ENCODE data around the gene TACC2.
"Not testable (repeated sequence)": the region's sequence is repeated elsewhere in the genome, so short reads cannot be mapped to it uniquely, and the experiment has no call there.

TACC2 gene

DNA sequence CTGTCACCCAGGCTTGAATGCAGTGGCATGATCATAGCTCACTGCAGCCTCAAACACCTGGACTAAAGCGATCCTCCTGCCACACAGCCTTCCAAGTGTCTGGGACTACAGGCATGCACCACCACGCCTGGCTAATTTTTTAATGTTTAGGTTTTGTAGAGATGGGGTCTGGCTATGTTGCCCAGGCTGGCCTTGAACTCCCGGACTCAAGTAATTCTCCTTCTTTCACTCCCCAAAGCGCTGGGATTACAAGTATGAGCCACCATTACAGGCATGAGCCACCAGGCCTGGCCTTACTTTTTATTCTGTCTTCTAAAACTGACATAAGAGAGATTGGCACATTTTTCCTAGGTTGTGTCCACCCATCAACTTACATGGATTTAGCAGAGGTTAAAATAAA is 33.3 kb downstream of the TACC2 start:
- DNase-seq (ENCODE audit: low read depth in 2 of 2, low spot score in 1 of 2), result no peak

DNA sequence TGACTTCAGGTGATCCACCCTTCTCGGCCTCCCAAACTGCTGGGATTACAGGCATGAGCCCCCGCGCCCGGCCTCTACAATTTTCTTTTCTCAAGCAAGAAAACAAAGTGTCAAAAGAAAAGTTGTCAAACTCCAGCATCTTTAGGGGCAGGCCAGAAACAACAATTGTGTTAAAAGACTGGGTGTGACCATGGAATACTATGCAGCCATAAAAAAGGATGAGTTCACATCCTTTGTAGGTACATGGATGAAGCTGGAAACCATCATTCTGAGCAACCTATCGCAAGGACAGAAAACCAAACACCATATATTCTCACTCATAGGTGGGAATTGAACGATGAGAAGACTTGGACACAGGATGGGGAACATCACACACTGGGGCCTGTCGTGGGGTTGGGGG is 34.3 kb downstream of the TACC2 start:
- not testable (repeated sequence) for DNase-seq (ENCODE audit: low read depth in 2 of 2, low spot score in 1 of 2)

GRCh38 chr10:122029499-122030199 is 40.7 kb downstream of the TACC2 start:
- DNase-seq (ENCODE audit: low read depth in 2 of 2, low spot score in 1 of 2), result no peak

GRCh38 chr10:122030200-122030552 is 41.2 kb downstream of the TACC2 start:
- DNase-seq (ENCODE audit: low read depth in 2 of 2, low spot score in 1 of 2), result no peak

DNA sequence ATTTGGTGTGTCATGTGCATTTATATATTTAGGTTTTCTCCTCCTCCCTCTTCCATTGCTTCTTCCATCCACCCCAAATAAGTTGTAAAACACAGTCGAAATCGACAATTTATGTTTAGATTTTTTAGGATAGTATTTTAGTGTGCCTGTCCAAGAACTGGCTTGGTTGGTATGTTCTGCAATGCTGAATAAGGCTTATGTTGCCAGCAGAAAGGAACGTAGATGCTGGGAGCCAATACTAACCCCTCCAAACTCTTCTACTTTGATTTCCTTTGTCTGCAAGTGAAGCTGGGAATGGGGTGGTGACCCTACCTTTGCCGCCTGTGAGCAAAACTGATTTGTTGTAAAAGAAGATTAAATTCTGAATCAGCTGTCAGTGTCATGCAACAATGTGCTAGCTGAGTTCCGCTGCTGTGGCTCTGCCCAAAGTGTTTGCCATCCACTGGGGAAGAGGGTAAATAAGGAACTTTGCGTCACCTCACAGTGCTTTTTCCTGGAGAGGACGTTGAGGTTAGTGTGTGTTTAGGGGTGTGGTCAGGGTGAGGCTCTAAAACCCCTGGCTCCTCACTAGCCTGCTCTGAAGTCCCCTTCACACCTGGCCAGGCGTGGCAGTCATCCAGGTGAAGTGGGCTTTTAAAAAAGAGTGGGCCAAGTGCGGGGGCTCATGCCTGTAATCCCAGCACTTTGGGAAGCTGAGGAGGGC is 44.4 kb downstream of the TACC2 start:
- no peak for DNase-seq (ENCODE audit: low read depth in 2 of 2, low spot score in 1 of 2)

DNA sequence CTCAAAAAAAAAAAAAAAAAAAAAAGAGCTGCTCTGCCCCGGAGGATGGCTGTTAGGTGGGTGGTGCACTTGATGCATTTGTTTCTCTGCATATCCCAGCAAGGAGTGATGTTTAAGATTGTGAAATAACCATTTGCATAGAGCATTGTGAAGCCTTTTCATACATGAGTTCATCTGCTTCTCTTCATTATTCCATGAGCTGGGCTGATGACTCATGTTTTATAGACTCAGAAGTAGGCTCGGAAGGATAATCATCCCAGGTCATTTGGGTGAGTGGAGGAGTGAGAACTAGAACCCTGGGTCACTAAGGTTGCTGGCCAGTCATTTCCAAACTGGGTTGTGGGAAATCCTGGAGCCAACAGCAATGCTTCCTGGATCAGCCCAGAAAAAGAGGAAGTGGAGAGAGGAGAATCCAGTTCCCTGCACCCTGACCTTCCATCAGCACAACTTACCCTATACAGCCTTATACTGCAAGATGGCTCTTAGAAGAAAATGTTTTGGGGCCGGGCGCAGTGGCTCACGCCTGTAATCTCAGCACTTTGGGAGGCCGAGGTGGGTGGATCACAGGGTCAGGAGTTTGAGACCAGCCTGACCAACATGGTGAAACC is 45.3 kb downstream of the TACC2 start:
- no peak for DNase-seq (ENCODE audit: low read depth in 2 of 2, low spot score in 1 of 2)

- DNase-seq (ENCODE audit: low read depth in 2 of 2, low spot score in 1 of 2), result no peak
These were observed 51.8 kb downstream of the TACC2 start for GRCh38 chr10:122040786-122041185.

DNA sequence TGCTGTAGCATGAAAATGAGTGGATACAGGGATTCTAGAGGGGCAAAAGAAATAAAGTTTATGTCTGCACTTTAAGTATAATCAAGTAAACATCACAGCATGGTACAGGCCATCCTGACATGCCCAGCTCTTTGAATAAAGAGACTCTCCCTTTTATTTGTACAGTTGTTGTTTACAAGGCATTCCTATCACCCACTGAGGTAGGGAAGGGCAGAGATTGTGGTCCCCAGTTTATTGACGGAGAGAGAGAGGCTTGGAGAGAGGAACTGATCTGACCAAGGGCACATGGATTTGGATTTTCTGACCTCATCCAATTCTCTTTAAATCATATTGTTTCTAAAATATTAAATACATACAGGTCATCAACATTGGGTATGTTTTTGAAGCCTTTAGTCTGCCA is 53.9 kb downstream of the TACC2 start:
- no peak for DNase-seq (ENCODE audit: low read depth in 2 of 2, low spot score in 1 of 2)

GRCh38 chr10:122044045-122044661 is 55.2 kb downstream of the TACC2 start:
- DNase-seq (ENCODE audit: low read depth in 2 of 2, low spot score in 1 of 2), result no peak

- no peak for DNase-seq (ENCODE audit: low read depth in 2 of 2, low spot score in 1 of 2)
These were observed 55.8 kb downstream of the TACC2 start for GRCh38 chr10:122044713-122045112.

DNA sequence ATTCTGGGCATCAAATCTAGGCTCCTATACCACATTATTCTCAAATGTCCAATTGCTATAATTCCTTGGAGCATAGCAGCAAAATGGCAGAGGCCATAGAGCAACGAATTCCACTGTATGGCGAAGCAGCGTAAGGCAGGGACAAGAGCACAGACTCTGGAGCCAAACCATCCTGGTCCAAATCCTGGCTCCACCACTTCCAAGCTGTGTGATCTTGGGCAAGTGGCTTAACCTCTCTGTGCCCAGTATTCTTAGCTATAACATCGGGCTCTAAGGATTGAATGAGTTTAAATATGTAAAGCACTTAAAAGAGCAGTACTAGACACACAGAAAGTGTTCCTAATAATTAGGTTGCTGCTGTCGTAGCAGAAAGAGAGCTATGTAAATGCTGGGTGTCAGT is 56.2 kb downstream of the TACC2 start:
- no peak for DNase-seq (ENCODE audit: low read depth in 2 of 2, low spot score in 1 of 2)

DNA sequence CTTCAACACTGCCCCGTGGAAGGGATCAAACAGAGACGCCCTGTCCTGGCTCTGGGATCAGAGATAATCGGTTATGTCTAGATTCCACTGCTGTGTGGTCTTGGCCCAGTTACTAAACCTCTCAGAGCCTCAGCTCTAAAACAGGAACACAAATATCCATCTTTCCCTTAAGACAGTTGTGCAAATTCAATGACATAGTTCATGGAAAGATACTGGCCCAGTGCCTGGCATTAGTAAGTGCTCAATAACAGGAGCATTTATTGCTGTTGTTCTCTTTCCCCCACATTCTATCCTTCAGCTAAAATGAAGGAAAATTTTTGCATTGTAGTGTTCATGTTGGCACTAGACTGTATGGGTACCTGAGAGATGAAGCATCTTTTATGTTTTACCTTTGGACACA is 58.6 kb downstream of the TACC2 start:
- no peak for DNase-seq (ENCODE audit: low read depth in 2 of 2, low spot score in 1 of 2)

- DNase-seq (ENCODE audit: low read depth in 2 of 2, low spot score in 1 of 2), result no peak
These were observed 60.1 kb downstream of the TACC2 start for GRCh38 chr10:122049076-122049475.

DNA sequence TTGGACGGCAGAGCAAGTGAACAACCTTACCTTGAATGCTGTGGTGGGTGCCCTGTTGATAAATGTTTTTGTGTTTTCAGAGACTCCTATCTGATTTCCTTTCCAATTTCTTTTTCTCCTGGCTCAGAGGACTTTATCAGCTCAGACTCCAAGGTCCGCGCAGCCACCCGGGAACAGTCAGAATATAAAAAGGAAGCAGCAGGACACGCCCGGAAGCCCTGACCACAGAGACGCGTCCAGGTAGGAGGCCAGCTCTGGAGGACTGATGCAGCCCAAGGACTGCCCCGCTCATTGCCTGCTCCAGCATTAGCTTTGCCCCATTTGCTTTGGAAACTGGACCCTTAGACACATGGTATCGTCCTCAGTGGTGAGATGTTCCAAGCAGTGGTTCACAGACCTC is 61.3 kb downstream of the TACC2 start:
- DNase-seq (ENCODE audit: low read depth in 2 of 2, low spot score in 1 of 2), result no peak

DNA sequence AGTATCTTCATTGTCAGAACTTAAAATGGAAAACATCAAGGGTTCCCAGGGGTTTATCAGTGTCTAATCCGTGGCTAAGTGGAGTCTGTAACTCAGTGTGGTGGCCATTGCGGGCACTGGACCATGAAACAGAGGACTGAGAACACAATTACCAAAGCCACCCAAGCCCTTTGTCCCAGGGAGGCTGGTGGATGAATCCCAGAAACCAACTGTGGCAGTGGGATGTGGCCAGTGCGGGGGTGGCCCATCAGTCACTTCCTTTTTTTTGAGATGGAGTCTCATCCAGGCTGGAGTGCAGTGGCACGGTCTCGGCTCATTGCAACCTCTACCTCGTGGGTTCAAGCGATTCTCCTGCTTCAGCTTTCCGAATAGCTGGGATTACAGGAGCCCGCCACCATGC is 61.8 kb downstream of the TACC2 start:
- no peak for DNase-seq (ENCODE audit: low read depth in 2 of 2, low spot score in 1 of 2)

DNA sequence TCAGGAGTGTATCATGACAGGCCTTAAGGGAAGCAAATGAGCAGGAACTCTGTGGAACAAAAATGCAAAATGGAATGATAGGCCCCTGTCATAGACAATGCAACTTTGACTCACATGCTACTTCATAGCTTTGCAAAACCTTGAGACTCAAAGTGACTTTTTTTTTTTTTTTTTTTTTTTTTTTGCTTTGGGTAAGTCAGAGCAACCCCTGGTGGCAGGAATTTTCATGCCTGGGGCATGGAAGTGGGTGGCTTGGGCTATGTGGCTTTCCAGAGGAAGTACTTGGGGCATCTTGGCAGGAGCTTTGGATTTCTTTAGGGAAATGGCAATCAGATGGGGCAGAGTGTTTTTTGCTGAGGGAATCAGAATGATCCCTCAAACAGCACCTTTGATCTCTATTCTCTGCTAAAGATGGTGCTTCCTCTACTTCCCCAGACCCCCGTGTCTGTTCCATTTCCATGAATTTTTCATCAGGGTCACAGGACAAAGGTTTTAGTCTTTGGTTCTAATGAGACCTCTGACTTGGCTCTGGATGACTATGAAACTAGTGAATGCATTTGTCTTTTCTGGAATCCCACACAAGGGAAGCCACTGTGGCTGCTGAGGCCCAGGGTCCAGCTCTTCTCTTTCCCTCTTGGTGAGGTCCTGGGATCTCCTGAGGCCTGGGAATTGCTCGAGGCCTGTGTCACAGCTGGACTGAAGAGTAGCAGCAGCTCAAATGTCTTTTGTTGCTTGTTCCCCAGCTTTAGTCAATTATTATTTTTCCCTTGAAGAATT is 62.8 kb downstream of the TACC2 start:
- no peak for DNase-seq (ENCODE audit: low read depth in 2 of 2, low spot score in 1 of 2)

DNA sequence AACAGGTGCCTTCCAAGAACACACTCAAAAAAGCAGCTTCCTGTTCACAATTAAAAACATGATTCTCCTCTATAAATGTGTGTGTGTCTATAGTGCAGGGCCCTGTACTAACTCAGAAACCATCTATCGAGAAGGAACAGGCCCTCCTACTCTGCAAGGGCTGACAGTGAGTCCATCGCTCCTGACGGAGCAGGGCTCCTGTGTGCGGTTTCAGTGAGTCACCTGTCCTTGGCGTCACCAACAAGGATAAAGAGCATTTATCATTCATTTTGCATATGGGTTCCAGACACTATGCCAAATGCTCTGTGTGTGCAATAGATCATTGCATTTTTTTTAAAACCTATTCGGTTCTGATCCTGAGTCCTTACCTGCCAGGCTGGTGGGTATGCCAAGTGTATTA is 63.7 kb downstream of the TACC2 start:
- no peak for DNase-seq (ENCODE audit: low read depth in 2 of 2, low spot score in 1 of 2)

DNA sequence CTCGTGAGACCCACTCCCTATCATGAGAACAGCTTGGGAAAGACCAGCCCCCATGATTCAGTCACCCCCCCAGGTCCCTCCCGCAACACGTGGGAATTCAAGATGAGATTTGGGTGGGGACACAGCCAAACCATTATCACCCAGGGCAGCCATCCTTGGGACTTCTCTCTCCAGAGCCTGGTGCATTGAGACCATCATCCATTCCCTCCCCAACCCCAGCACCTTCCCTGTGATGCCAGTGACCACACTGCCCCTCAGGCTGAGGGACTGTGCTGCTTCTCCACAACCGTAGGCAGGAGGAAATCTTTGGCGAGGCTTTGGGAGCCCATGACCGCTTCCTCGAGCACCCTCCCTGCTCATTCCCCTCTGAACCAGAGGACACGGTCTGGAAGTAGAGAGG is 64.4 kb downstream of the TACC2 start:
- no peak for DNase-seq (ENCODE audit: low read depth in 2 of 2, low spot score in 1 of 2)

GRCh38 chr10:122054048-122055025 is 65.4 kb downstream of the TACC2 start:
- no peak for DNase-seq (ENCODE audit: low read depth in 2 of 2, low spot score in 1 of 2)

DNA sequence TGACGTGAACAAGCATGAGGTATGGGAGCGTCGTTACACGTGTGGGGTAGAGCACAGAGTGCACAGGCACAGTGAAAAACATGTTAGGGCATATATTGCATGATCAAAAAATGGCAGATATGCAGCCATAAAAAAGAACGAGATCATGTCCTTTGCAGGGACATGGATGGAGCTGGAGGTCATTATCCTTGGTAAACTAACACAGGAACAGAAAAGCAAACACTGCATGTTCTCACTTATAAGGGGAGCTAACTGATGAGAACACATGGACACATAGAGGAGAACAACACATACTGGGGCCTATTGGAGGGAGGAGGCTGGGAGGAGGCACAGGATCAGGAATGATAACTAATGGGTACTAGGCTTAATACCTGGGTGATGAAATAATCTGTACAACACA is 66.3 kb downstream of the TACC2 start:
- DNase-seq (ENCODE audit: low read depth in 2 of 2, low spot score in 1 of 2), result no peak

Data from stimulated activated CD8-positive, alpha-beta memory T cell treated with anti-CD3 and anti-CD28 coated beads, Interleukin-4, amount 100 ng/mL, for 4 hours (primary cell).